ENCODE data around the gene PSMD11.

The PSMD11 gene

GRCh38 chr17:32481193-32481592 lies 36.9 kb downstream of the PSMD11 start:
- Histone ChIP-seq H3K27ac (ENCODE audit: extremely low read depth, low read depth, low read length) (no peak overlapping the region), H3K9me3 (ENCODE audit: control insufficient read depth, insufficient read depth, low read depth, low read length) (no peaks in the 10 kb centered on the region), H3K36me3 (ENCODE audit: control insufficient read depth in 2 of 2, insufficient read depth in 1 of 2, low read length in 2 of 2) (peaks cover 59 to 68% of the 10 kb centered on the region in 2 experiments), H3K4me1 (ENCODE audit: control insufficient read depth, insufficient read depth, low read length) (peaks cover 3% of the 10 kb centered on the region; the same call in 1 of the 2 replicates), H3K4me3 (ENCODE audit: low read depth, low read length) (no peak overlapping the region)
- ChIA-PET POLR2A (interaction anchor here (0.6 to 0.7 kb wide), 2 partner anchors 87 to 151 kb away, joined by 3 read pairs; no protein-coding TSS in a partner anchor), CTCF (interaction anchor here (0.5 to 5.0 kb wide), 5 partner anchors 10 to 268 kb away, joined by 3 to 50 read pairs (median 3); no protein-coding TSS in a partner anchor)
- TF ChIP-seq SALL2 (tag by site-specific recombination; IDR thresholded peaks at IDR 0.05; ENCODE audit: borderline replicate concordance) = no peak
- no peak for TF ChIP-seq ZNF426 (tag by site-specific recombination; IDR thresholded peaks at IDR 0.05)
- peak; percentile 98 for TF ChIP-seq GLIS1 (tag by site-specific recombination; IDR thresholded peaks at IDR 0.05)
- no peak for TF ChIP-seq ZNF157 (tag by site-specific recombination; IDR thresholded peaks at IDR 0.05)
- peak; percentile 70 for TF ChIP-seq ZNF600 (tag by site-specific recombination; IDR thresholded peaks at IDR 0.05)
- peak; percentile 39; the same call in 1 of the 2 replicates for TF ChIP-seq GLIS2 (tag by site-specific recombination; IDR thresholded peaks at IDR 0.05)
- no peak for TF ChIP-seq ZNF2 (tag by site-specific recombination; IDR thresholded peaks at IDR 0.05)

GRCh38 chr17:32482568-32483320 lies 38.4 kb downstream of the PSMD11 start:
- ChIA-PET POLR2A (interaction anchor here (1.1 to 1.2 kb wide), 2 partner anchors 37 to 38 kb away, joined by 3 read pairs; partner anchors contain the start of gene PSMD11), CTCF (interaction anchor here (0.6 to 5.0 kb wide), 15 partner anchors 8 to 427 kb away, joined by 3 to 50 read pairs (median 4); partner anchors contain the start of gene MYO1D)
- Histone ChIP-seq H3K9me3 (ENCODE audit: control insufficient read depth, insufficient read depth, low read depth, low read length) (no peaks in the 10 kb centered on the region), H3K4me1 (ENCODE audit: control insufficient read depth, insufficient read depth, low read length) (peaks cover 3% of the 10 kb centered on the region; the same call in 1 of the 2 replicates), H3K4me3 (ENCODE audit: low read depth, low read length) (no peak overlapping the region), H3K36me3 (ENCODE audit: control insufficient read depth in 2 of 2, insufficient read depth in 1 of 2, low read length in 2 of 2) (peaks cover 43 to 52% of the 10 kb centered on the region in 2 experiments), H3K27ac (ENCODE audit: extremely low read depth, low read depth, low read length) (no peak overlapping the region)
- TF ChIP-seq ZNF433 (tag by site-specific recombination; IDR thresholded peaks at IDR 0.05; ENCODE audit: low read depth) = no peak
- TF ChIP-seq ZNF521 (tag by site-specific recombination; IDR thresholded peaks at IDR 0.05) = no peak
- TF ChIP-seq ZBTB6 (tag by site-specific recombination; IDR thresholded peaks at IDR 0.05) = no peak
- no peak for TF ChIP-seq TSHZ1 (tag by site-specific recombination; IDR thresholded peaks at IDR 0.05; ENCODE audit: borderline replicate concordance)
- no peak for TF ChIP-seq ZNF366 (tag by site-specific recombination; conservative IDR thresholded peaks at IDR 0.05)
- TF ChIP-seq ZNF221 (tag by site-specific recombination; IDR thresholded peaks at IDR 0.05; ENCODE audit: borderline replicate concordance) = no peak
- TF ChIP-seq ZFHX2 (tag by site-specific recombination; conservative IDR thresholded peaks at IDR 0.05) = no peak
- no peak for TF ChIP-seq ZNF23 (tag by site-specific recombination; IDR thresholded peaks at IDR 0.05; ENCODE audit: borderline replicate concordance)
- no peak for TF ChIP-seq PBX3 (CRISPR knock-in tag; IDR thresholded peaks at IDR 0.05)
- TF ChIP-seq YY2 (tag by site-specific recombination; IDR thresholded peaks at IDR 0.05) = no peak
- TF ChIP-seq ZNF658 (tag by site-specific recombination; IDR thresholded peaks at IDR 0.05) = no peak
- no peak for TF ChIP-seq ZNF121 (tag by site-specific recombination; IDR thresholded peaks at IDR 0.05)
